GM18858 (cell line): ENCODE data around the gene ACP1.
A peak's percentile ranks its signal among the peaks of the same experiment; 100 is the strongest.

Source experiments
- ATAC-seq: cut with Tn5 transposase; IDR thresholded peaks from one replicate; pipeline ENCODE4 v1.9.1; 2021; ENCODE audit not compliant: unreplicated experiment

ACP1 gene

DNA sequence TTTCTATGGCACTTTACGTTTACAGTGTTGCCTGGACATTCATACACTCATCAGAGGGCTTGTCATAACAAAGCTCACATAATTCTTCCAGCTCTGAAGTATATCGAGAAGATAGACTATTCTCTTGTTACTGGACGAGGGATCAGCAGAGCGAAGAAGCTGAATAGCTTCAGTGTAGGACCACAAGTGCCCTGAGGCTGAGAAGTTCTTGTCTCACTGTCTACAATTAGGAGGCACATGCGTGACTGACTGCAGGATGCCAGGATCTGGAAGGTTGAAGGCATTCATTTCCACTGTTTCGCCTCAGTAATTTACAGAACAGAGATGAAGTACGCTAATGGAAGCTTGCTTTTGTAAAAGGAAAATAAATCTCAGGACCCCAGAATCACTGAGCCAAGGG lies 10.5 kb upstream of the ACP1 start:
- ATAC-seq, result no peak

DNA sequence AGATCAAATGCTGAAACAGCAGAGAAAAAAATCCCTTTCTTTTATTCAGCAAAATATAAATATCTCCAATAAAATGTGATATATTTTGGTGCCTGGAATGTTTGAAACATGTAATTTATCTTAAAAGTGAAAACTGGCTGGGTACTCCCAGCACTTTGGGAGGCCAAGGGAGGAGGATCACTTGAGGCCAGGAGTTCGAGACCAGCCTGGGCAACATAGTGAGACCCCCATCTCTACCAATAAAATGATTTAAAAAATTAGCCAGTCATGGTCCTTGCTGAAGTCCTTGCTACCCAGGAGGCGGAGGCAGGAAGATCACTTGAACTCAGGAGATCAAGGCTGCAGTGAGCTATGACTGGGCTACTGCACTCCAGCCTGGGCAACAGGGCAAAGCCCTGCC lies 9.6 kb upstream of the ACP1 start:
- ATAC-seq, result no peak

- no peak for ATAC-seq
Observed at GRCh38 chr2:256094-256493, 8.7 kb upstream of the ACP1 start.

DNA sequence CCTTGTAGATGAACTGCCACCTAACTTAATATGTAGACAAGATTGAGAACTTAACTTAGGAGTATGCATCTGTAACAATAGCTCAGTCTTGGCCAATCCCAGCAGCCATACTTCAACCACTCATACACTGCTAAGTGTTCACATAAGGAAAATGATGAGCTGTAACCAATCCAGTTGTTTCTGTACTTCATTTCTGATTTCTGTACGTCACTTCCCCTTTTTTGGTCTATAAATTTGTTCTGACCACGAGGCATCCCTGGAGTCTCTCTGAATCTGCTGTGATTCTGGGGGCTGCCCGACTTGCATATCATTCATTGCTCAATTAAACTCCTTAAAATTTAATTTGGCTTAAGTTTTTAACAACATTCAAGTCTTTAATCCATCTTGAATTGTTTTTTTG lies 7.3 kb upstream of the ACP1 start:
- no peak for ATAC-seq

DNA sequence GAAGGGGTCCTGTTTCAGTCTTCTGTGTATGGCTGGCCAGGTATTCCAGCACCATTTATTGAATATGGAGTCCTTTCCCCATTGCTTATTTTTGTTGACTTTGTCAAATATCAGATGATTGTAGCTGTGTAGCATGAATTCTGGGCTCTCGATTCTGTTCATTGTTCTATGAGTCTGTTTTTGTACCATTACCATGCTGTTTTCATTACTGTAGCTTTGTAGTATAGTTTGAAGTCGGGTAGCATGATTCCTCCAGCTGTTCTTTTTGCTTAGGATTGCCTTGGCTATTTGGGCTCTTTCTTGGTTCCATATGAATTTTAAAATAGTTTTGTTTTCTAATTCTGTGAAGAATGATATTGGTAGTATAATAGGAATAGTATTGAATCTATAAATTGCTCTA lies 6.9 kb upstream of the ACP1 start:
- no peak for ATAC-seq

DNA sequence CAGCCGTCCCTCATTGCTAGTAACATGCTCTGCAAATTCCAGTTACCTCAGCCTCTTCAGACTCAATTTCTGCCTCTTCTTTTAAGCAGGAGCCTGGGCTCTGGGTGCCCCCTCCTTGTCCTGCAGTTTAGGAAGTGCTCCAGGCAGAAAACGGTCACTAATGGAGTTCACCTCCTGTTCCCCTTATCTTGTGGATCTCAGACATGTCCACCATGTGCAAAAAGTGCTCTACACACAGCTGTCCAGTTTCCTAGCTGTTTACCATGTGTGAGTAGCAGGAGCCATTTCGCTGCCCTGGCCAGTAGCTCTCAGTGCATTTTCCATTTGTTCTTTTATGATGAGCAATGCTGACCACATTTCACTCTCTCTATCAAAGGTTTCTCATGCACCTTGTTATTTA lies 5.8 kb upstream of the ACP1 start:
- no peak for ATAC-seq

GRCh38 chr2:259789-260331 lies 4.9 kb upstream of the ACP1 start:
- ATAC-seq, result no peak

DNA sequence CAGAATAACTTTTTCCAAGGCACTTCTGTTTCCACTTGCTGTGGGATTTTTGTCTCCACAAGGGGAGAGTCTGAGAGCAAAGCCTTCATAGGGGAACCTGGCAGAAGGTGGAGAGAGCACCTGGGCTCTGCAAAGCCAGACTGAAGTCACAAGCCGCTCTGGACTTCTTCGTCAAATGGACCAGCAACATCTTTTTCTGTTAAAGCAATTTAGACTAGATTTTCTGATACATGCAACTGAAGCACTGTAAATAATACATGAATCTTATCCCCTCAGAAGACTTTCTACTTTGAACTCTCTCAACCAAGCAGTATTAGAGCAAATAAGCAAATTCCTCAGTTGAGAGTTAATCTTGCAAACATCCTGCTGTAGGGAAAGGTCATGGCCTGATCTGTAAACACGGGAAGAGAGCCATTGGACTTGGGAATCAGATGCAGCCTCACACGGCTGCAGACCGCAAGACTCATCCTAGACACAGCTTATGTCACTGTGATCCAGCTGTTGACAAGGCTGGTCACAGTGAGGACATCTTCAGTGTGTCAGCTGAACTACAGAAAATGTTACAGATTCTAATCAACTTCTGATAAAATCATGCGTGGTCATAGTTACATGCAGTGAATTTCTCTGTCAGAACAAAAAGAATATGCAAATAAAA lies 4.1 kb upstream of the ACP1 start:
- ATAC-seq, result no peak

- no peak for ATAC-seq
Observed at GRCh38 chr2:262117-262516, 2.6 kb upstream of the ACP1 start.

- no peak for ATAC-seq
Observed at GRCh38 chr2:263022-263738, 1.6 kb upstream of the ACP1 start.

DNA sequence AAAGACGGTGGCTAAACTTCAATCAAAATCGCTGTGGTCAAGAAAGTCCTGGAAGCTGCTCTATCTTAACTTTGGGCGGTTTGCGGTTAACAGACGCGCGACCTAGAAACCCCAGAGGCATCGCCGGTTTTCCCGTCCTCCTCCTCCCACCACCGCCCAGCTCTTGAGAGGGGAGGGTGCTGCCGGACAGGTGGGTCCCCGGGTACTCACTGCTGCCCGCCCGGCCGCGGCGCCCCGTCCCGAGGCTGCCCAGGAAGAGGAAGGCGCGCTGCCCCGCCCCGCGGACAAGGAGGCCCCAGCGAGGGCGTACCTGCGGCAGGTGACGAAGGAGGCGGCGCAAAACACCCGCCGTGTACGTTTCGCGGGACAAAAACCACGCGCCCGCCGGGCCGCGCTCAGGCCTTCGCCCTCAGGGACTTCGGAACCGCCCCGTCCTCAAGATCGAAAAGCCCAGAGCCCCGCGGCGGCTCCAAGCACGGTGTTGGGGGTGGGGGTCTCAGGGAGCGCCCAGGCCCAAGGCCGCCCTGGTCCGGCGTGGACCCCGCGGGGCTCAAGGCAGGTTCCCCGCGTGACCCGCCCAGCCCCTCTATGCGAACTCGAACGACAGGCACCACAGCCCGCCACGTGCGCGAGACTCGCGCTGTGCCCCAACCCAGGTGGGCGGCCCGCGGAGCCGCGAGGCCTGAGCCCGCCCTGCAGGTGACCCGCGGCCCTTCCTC lies 814 bp upstream of the ACP1 start, which contains the start of gene SH3YL1:
TSS of gene SH3YL1 (minus strand) at position 259 of the 719 bp plus-strand sequence. CDS start at position 211, 48 bp downstream.
- no peak for ATAC-seq

GRCh38 chr2:268323-268722 lies 3.6 kb downstream of the ACP1 start:
- no peak for ATAC-seq

GRCh38 chr2:269356-270030 lies 4.7 kb downstream of the ACP1 start:
- no peak for ATAC-seq

- no peak for ATAC-seq
Observed at GRCh38 chr2:270861-271260, 6.1 kb downstream of the ACP1 start.

GRCh38 chr2:271917-272316 lies 7.2 kb downstream of the ACP1 start:
- no peak for ATAC-seq

- ATAC-seq, result no peak
Observed at GRCh38 chr2:273333-273732, 8.6 kb downstream of the ACP1 start.

DNA sequence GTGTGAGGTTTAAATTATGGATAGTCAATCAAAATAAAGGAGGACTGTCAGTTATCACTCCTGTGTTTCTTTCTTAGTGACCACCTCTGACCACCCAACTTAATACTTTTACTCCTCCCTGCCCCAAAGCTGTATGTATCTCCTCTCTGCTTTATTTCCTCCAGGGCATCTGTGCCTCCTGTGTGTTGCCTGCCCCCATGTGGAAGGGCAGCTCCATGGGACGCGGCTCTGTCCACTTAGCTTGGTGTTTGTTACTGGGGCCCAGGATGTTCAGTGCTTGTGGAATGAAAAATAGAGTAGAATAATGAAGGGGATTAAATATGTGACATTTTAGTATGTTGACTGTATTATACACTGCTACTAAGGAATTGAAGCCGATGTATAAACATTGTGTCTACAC lies 9.8 kb downstream of the ACP1 start:
- ATAC-seq, result no peak

DNA sequence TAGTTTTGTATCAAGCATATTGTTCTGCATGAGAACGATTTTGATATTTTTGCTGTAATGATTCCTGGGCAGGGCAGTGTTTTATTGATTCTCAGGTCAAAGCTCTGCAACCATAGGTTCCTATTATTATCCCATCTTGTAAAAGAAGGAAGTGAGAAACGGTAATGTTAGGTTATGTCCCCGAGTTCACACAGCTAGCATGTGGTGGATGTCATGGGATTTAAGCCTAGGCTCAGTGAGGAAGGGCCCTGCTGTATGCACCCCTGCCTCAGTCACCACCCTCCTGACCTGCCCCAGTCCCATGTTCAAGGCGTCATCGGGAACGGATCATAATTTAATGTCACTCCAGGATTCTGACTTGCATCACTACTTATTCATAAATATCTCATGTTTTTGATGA lies 10.7 kb downstream of the ACP1 start:
- peak; percentile 96 for ATAC-seq

GRCh38 chr2:278312-278926 lies 13.7 kb downstream of the ACP1 start:
- ATAC-seq, result no peak

DNA sequence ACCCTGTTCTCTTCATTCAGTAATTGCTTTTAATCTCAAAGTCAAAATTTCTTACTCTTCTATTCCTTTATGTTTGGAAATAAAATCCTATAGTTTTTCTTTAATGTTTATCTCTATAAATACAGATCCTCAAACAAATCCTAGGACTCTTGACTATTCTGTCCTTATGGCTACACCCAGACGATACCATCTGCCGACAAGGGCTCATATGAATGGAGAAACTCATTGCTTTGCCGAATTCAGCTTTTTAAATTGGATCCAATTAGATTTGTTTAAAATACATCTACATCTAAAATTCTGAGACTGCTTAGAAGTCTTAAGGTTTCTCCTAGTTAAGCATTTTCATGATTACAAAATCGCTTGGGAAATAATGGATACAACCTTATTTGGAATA lies 14.2 kb downstream of the ACP1 start:
- no peak for ATAC-seq

GRCh38 chr2:279366-279765 lies 14.6 kb downstream of the ACP1 start:
- ATAC-seq, result no peak
